Activated naive CD4-positive, alpha-beta T cell treated with anti-CD3 and anti-CD28 coated beads, Interleukin-2, amount 10 ng/mL, durations not matched to agents 5 hours and 36 hours (primary cell): Measurements from ENCODE around the gene OR5J2. TPM values are rescaled to one million over a fixed set of nuclear protein-coding genes. Genes with fewer than 3 reads are reported as not detected.

ENCODE experiments used
- total RNA-seq, 2 experiments: library from RNA; stranded (reverse); gene quantifications; one replicate each; pipeline ENCODE4 v1.2.3, GENCODE V29; 2021

The OR5J2 gene
- not detected for total RNA-seq

DNA sequence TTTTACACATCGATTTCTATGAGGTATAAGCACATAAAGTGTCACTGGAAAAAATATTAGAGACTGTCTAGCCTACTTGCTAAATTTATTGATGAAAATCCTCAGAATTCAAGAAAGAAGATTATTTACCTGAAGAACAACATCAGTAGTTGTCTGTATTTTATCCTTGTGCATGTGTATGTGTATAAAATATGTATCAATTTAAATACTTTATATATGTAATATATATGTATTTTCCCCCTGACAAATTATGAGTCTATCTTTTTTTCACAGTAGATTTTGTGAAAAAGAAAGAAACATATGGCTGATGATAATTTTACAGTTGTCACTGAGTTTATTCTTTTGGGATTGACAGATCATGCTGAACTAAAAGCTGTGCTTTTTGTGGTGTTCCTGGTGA is at the start of gene OR5J2:
TSS of gene OR5J2 (plus strand) at position 301 of the 400 bp plus-strand sequence. CDS start at position 301, 0 bp downstream.

DNA sequence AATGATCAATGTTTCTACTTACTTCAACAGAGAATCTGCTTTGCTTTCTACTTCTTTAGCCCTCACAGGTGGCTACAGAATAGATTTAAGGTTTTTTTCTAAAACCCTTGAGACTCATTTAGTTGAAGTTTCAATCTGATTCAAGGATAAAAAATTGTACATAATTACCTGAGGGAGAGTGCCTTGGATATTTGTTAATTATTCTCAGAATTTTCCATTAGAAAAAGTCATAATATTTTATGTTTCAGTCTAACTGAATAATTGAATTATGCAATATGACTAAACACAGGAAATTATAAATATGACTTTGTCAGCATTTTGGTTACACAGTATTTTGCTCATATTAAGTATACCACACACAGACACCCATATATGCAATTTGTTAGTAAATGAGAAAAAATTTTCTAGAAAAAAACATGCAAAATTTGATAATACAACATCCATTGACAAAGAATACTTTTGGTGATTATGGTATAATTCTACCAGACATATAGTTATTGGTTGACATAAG is 36.2 kb upstream of the OR5J2 start, which contains the start of gene OR8J3:
TSS of gene OR8J3 (minus strand) at position 51 of the 511 bp plus-strand sequence. CDS start 2,483 bp downstream, outside the sequence.

GRCh38 chr11:56160217-56160616 is 16.2 kb upstream of the OR5J2 start, which contains the start of gene OR8K5:
Gene OR8K5, minus strand, starts transcription at chr11:56160317. Its CDS starts 0 bp downstream, at chr11:56160317.

Other genes starting within 250 kb of the OR5J2 start
- not detected for gene OR5I1, start 240.2 kb upstream of the OR5J2 start, total RNA-seq
- not detected for gene OR10AG1, start 206.7 kb upstream of the OR5J2 start, total RNA-seq
- not detected for gene OR5F1, start 182.0 kb upstream of the OR5J2 start, total RNA-seq
- gene OR5AS1, start 149.0 kb upstream of the OR5J2 start, total RNA-seq = not detected
- not detected for gene OR8I2, start 83.3 kb upstream of the OR5J2 start, total RNA-seq
- gene OR8H2, start 72.9 kb upstream of the OR5J2 start, total RNA-seq = not detected
- not detected for gene OR8H3, start 54.2 kb upstream of the OR5J2 start, total RNA-seq
- not detected for gene OR8J3, start 36.4 kb upstream of the OR5J2 start, total RNA-seq
- gene OR8K5, start 16.3 kb upstream of the OR5J2 start, total RNA-seq = not detected
- not detected for gene OR5T2, start 57.6 kb downstream of the OR5J2 start, total RNA-seq
- gene OR5T3, start 75.6 kb downstream of the OR5J2 start, total RNA-seq = not detected
- gene OR5T1, start 97.5 kb downstream of the OR5J2 start, total RNA-seq = not detected
- not detected for gene OR8H1, start 115.6 kb downstream of the OR5J2 start, total RNA-seq
- not detected for gene OR8K3, start 138.5 kb downstream of the OR5J2 start, total RNA-seq
- gene OR8K1, start 169.4 kb downstream of the OR5J2 start, total RNA-seq = not detected
- not detected for gene OR8J1, start 177.7 kb downstream of the OR5J2 start, total RNA-seq
- gene OR8U1, start 199.0 kb downstream of the OR5J2 start, total RNA-seq = not detected
- not detected for gene OR5AL1, start 236.1 kb downstream of the OR5J2 start, total RNA-seq